GM23338 (cell line): ENCODE data around the gene CDC6. TPM values are rescaled to one million over a fixed set of nuclear protein-coding genes. Genes with fewer than 3 reads are reported as not detected.

Source experiments
- ATAC-seq: fragments of 200-7000 bp; cut with Tn5 transposase; 3 replicates; pipeline ENCODE4 v1.9.1; 2020
- DNase-seq: peaks from one replicate; pipeline ENCODE4 v3.0.0-alpha.2; 2015; ENCODE audit warnings: low spot score
- H2AFZ ChIP-seq: fragments of 200-600 bp; sonication (generic); 2 replicates; pipeline ENCODE4 v1.8.0; 2016; ENCODE audit warnings: antibody characterized with exemption, mild to moderate bottlenecking, moderate library complexity
- H3F3A ChIP-seq: fragments of 200-600 bp; sonication (generic); replicated peaks from 2 replicates; pipeline ENCODE4 v1.8.0; 2017; ENCODE audit warnings: antibody characterized with exemption, mixed run types, low read depth
- H3K27ac ChIP-seq: fragments of 200-600 bp; sonication (generic); 2 replicates; pipeline ENCODE4 v1.6.1; 2016; ENCODE audit warnings: low read depth
- H3K27me3 ChIP-seq: fragments of 200-600 bp; sonication (generic); 2 replicates; pipeline ENCODE4 v1.8.0; 2016; ENCODE audit warnings: mild to moderate bottlenecking, mixed run types, moderate library complexity; ENCODE audit not compliant: insufficient read depth
- H3K36me3 ChIP-seq: fragments of 200-600 bp; sonication (generic); 2 replicates; pipeline ENCODE4 v1.8.0; 2016; ENCODE audit warnings: mild to moderate bottlenecking; ENCODE audit not compliant: insufficient read depth
- H3K4me1 ChIP-seq: fragments of 200-600 bp; sonication (generic); 2 replicates; pipeline ENCODE4 v1.8.0; 2016; ENCODE audit warnings: mild to moderate bottlenecking, moderate library complexity; ENCODE audit not compliant: insufficient read depth
- H3K4me2 ChIP-seq: fragments of 200-600 bp; sonication (generic); 2 replicates; pipeline ENCODE4 v1.7.1; 2017; ENCODE audit warnings: mixed run types
- H3K4me3 ChIP-seq: fragments of 200-600 bp; sonication (generic); 2 replicates; pipeline ENCODE4 v1.6.1; 2016; ENCODE audit warnings: mixed run types
- H3K79me2 ChIP-seq: fragments of 200-600 bp; sonication (generic); replicated peaks from 2 replicates; pipeline ENCODE4 v1.8.0; 2017; ENCODE audit warnings: mild to moderate bottlenecking; ENCODE audit not compliant: insufficient read depth
- H3K9me2 ChIP-seq: fragments of 200-600 bp; sonication (generic); 2 replicates; pipeline ENCODE4 v1.8.0; 2017; ENCODE audit not compliant: insufficient read depth
- H4K20me1 ChIP-seq: fragments of 200-600 bp; sonication (generic); replicated peaks from 2 replicates; pipeline ENCODE4 v1.8.0; 2017; ENCODE audit warnings: mild to moderate bottlenecking; ENCODE audit not compliant: insufficient read depth
- H3K27ac Mint-ChIP-seq: 2 replicates; pipeline ENCODE4 v1.8.0; 2020; ENCODE audit warnings: inconsistent platforms, mild to moderate bottlenecking, moderate library complexity, mixed read lengths
- H3K27me3 Mint-ChIP-seq: 3 replicates; pipeline ENCODE4 v1.8.0; 2022; ENCODE audit warnings: low read depth, mild to moderate bottlenecking, moderate library complexity, mixed read lengths, inconsistent platforms; ENCODE audit not compliant: insufficient read depth, poor library complexity
- H3K36me3 Mint-ChIP-seq: 3 replicates; pipeline ENCODE4 v1.8.0; 2021; ENCODE audit warnings: low read depth, mild to moderate bottlenecking, inconsistent platforms, moderate library complexity, mixed read lengths
- H3K4me1 Mint-ChIP-seq: 3 replicates; pipeline ENCODE4 v1.8.0; 2020; ENCODE audit warnings: mild to moderate bottlenecking, inconsistent platforms, mixed read lengths
- H3K4me3 Mint-ChIP-seq: 3 replicates; pipeline ENCODE4 v1.8.0; 2021; ENCODE audit warnings: moderate library complexity, mild to moderate bottlenecking, inconsistent platforms, mixed read lengths
- H3K9me3 Mint-ChIP-seq: 3 replicates; pipeline ENCODE4 v1.8.0; 2020; ENCODE audit warnings: moderate library complexity, mild to moderate bottlenecking, inconsistent platforms, mixed read lengths
- CREB1 ChIP-seq: fragments of 250-450 bp; sonication (Bioruptor Pico); IDR thresholded peaks from 2 replicates; pipeline ENCODE4 v1.5.0; 2020; ENCODE audit warnings: low read depth, mild to moderate bottlenecking, moderate library complexity
- CTCF ChIP-seq, 2 experiments: fragments of 200-600 bp in 1 of 2; sonication (generic) in 1 of 2; conservative IDR thresholded peaks; 2 replicates each; pipeline versions ENCODE4 v1.5.1 to v1.6.1; 2016 to 2017; ENCODE audit warnings: antibody characterized with exemption in 2 of 2, low read depth in 2 of 2, mild to moderate bottlenecking in 2 of 2, moderate library complexity in 1 of 2
- ETS1 ChIP-seq: IDR thresholded peaks from 2 replicates; pipeline ENCODE4 v1.6.1; 2016; ENCODE audit warnings: antibody characterized with exemption
- EZH2 ChIP-seq: fragments of 200-600 bp; sonication (generic); IDR thresholded peaks from one replicate; pipeline ENCODE4 v1.8.0; 2017; ENCODE audit warnings: antibody characterized with exemption, mild to moderate bottlenecking, low read depth; ENCODE audit not compliant: unreplicated experiment
- EZH2phosphoT487 ChIP-seq: fragments of 200-600 bp; sonication (generic); IDR thresholded peaks from one replicate; pipeline ENCODE4 v1.8.1; 2018; ENCODE audit warnings: antibody characterized with exemption; ENCODE audit not compliant: unreplicated experiment
- JUNB ChIP-seq: IDR thresholded peaks from one replicate; pipeline ENCODE4 v1.6.1; 2016; ENCODE audit warnings: antibody characterized with exemption; ENCODE audit not compliant: unreplicated experiment
- NANOG ChIP-seq: IDR thresholded peaks from 2 replicates; pipeline ENCODE4 v1.6.1; 2016; ENCODE audit warnings: antibody characterized with exemption, borderline replicate concordance
- POLR2AphosphoS5 ChIP-seq: IDR thresholded peaks from 2 replicates; pipeline ENCODE4 v1.6.1; 2016; ENCODE audit warnings: antibody characterized with exemption, low read depth
- STAT1 ChIP-seq: IDR thresholded peaks from one replicate; pipeline ENCODE4 v1.6.1; 2016; ENCODE audit warnings: antibody characterized with exemption; ENCODE audit not compliant: unreplicated experiment
- ZNF114 ChIP-seq: fragments of 250-450 bp; sonication (Bioruptor Pico); IDR thresholded peaks from 2 replicates; pipeline ENCODE4 v1.5.0; 2020; ENCODE audit warnings: mild to moderate bottlenecking, moderate library complexity
- ZNF331 ChIP-seq: fragments of 250-450 bp; sonication (Bioruptor Pico); IDR thresholded peaks from 2 replicates; pipeline ENCODE4 v1.5.0; 2020; ENCODE audit warnings: low read depth, mild to moderate bottlenecking, moderate library complexity
- polyA plus RNA-seq: library from polyadenylated mRNA; unstranded; fragments of >200 nt; fragmentation: Nextera tagmentation; extraction: Ambion mirVana; gene quantifications from 2 replicates; pipeline ENCODE4 v1.2.1, GENCODE V29; 2016
- total RNA-seq: library from RNA; depleted of rRNA; stranded (reverse); fragments of >200 nt; shearing (Covaris generic); gene quantifications from 2 replicates; pipeline ENCODE4 v1.2.3, GENCODE V29; 2014
- TF ChIP-seq, protein P1 (sequence below): fragments of 250-450 bp; sonication (Bioruptor Pico); IDR thresholded peaks from 2 replicates; pipeline ENCODE4 v1.5.0; 2020; ENCODE audit warnings: mild to moderate bottlenecking, moderate library complexity
- TF ChIP-seq, protein P2 (sequence below): IDR thresholded peaks from one replicate; pipeline ENCODE4 v1.6.1; 2018; ENCODE audit warnings: antibody characterized with exemption; ENCODE audit not compliant: unreplicated experiment

The CDC6 gene
- total and polyA plus RNA-seq, 2 experiments from 2014 or later, result 46.2 to 79.9 TPM

GRCh38 chr17:40326832-40327199 is 39.1 kb downstream of the CDC6 start:
- Histone ChIP-seq H3K36me3 (no peaks in the 10 kb centered on the region), H3K79me2 (peaks cover 21% of the 10 kb centered on the region), H3F3A (no peaks in the 10 kb centered on the region), H3K9me2 (no peaks in the 10 kb centered on the region), H3K27me3 (no peaks in the 10 kb centered on the region), H3K4me2 (no peak overlapping the region), H3K27ac (no peak overlapping the region), H4K20me1 (peaks cover 25% of the 10 kb centered on the region; the same call in 1 of the 2 replicates), H2AFZ (no peak overlapping the region), H3K4me3 (no peak overlapping the region), H3K4me1 (peaks cover 6% of the 10 kb centered on the region; the same call in 1 of the 2 replicates)
- Mint-ChIP-seq H3K9me3 (no peaks in the 10 kb centered on the region), H3K27ac (no peak overlapping the region), H3K36me3 (peaks cover 5% of the 10 kb centered on the region; the same call in 2 of the 3 replicates), H3K4me3 (no peak overlapping the region), H3K27me3 (peaks cover 12% of the 10 kb centered on the region), H3K4me1 (peaks cover 61% of the 10 kb centered on the region)
- ATAC-seq (no peak), DNase-seq (no peak)
- TF ChIP-seq CTCF (conservative IDR thresholded peaks at IDR 0.05; ENCODE audit: low read depth in 2 of 2) (no peak), ETS1 (no peak), EZH2 (no peak), ZNF114 (CRISPR knock-in tag) (no peak), ZNF331 (CRISPR knock-in tag) (no peak), POLR2AphosphoS5 (no peak), NANOG (no peak), JUNB (no peak), EZH2phosphoT487 (no peak), CREB1 (CRISPR knock-in tag) (no peak), STAT1 (no peak)
- TF ChIP-seq, protein P1, sequence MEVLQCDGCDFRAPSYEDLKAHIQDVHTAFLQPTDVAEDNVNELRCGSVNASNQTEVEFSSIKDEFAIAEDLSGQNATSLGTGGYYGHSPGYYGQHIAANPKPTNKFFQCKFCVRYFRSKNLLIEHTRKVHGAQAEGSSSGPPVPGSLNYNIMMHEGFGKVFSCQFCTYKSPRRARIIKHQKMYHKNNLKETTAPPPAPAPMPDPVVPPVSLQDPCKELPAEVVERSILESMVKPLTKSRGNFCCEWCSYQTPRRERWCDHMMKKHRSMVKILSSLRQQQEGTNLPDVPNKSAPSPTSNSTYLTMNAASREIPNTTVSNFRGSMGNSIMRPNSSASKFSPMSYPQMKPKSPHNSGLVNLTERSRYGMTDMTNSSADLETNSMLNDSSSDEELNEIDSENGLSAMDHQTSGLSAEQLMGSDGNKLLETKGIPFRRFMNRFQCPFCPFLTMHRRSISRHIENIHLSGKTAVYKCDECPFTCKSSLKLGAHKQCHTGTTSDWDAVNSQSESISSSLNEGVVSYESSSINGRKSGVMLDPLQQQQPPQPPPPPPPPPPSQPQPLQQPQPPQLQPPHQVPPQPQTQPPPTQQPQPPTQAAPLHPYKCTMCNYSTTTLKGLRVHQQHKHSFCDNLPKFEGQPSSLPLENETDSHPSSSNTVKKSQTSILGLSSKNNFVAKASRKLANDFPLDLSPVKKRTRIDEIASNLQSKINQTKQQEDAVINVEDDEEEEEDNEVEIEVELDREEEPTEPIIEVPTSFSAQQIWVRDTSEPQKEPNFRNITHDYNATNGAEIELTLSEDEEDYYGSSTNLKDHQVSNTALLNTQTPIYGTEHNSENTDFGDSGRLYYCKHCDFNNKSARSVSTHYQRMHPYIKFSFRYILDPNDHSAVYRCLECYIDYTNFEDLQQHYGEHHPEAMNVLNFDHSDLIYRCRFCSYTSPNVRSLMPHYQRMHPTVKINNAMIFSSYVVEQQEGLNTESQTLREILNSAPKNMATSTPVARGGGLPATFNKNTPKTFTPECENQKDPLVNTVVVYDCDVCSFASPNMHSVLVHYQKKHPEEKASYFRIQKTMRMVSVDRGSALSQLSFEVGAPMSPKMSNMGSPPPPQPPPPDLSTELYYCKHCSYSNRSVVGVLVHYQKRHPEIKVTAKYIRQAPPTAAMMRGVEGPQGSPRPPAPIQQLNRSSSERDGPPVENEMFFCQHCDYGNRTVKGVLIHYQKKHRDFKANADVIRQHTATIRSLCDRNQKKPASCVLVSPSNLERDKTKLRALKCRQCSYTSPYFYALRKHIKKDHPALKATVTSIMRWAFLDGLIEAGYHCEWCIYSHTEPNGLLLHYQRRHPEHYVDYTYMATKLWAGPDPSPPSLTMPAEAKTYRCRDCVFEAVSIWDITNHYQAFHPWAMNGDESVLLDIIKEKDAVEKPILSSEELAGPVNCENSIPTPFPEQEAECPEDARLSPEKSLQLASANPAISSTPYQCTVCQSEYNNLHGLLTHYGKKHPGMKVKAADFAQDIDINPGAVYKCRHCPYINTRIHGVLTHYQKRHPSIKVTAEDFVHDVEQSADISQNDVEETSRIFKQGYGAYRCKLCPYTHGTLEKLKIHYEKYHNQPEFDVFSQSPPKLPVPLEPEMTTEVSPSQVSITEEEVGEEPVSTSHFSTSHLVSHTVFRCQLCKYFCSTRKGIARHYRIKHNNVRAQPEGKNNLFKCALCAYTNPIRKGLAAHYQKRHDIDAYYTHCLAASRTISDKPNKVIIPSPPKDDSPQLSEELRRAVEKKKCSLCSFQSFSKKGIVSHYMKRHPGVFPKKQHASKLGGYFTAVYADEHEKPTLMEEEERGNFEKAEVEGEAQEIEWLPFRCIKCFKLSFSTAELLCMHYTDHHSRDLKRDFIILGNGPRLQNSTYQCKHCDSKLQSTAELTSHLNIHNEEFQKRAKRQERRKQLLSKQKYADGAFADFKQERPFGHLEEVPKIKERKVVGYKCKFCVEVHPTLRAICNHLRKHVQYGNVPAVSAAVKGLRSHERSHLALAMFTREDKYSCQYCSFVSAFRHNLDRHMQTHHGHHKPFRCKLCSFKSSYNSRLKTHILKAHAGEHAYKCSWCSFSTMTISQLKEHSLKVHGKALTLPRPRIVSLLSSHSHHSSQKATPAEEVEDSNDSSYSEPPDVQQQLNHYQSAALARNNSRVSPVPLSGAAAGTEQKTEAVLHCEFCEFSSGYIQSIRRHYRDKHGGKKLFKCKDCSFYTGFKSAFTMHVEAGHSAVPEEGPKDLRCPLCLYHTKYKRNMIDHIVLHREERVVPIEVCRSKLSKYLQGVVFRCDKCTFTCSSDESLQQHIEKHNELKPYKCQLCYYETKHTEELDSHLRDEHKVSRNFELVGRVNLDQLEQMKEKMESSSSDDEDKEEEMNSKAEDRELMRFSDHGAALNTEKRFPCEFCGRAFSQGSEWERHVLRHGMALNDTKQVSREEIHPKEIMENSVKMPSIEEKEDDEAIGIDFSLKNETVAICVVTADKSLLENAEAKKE (CRISPR knock-in tag), result no peak
- TF ChIP-seq, protein P2, sequence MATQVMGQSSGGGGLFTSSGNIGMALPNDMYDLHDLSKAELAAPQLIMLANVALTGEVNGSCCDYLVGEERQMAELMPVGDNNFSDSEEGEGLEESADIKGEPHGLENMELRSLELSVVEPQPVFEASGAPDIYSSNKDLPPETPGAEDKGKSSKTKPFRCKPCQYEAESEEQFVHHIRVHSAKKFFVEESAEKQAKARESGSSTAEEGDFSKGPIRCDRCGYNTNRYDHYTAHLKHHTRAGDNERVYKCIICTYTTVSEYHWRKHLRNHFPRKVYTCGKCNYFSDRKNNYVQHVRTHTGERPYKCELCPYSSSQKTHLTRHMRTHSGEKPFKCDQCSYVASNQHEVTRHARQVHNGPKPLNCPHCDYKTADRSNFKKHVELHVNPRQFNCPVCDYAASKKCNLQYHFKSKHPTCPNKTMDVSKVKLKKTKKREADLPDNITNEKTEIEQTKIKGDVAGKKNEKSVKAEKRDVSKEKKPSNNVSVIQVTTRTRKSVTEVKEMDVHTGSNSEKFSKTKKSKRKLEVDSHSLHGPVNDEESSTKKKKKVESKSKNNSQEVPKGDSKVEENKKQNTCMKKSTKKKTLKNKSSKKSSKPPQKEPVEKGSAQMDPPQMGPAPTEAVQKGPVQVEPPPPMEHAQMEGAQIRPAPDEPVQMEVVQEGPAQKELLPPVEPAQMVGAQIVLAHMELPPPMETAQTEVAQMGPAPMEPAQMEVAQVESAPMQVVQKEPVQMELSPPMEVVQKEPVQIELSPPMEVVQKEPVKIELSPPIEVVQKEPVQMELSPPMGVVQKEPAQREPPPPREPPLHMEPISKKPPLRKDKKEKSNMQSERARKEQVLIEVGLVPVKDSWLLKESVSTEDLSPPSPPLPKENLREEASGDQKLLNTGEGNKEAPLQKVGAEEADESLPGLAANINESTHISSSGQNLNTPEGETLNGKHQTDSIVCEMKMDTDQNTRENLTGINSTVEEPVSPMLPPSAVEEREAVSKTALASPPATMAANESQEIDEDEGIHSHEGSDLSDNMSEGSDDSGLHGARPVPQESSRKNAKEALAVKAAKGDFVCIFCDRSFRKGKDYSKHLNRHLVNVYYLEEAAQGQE, result no peak
